ENCODE data around the gene MALL. TPM values are rescaled to one million over a fixed set of nuclear protein-coding genes. Genes with fewer than 3 reads are reported as not detected.

The MALL gene
- total RNA-seq, 1 donor from 2014 or later, result 0.49 TPM

DNA sequence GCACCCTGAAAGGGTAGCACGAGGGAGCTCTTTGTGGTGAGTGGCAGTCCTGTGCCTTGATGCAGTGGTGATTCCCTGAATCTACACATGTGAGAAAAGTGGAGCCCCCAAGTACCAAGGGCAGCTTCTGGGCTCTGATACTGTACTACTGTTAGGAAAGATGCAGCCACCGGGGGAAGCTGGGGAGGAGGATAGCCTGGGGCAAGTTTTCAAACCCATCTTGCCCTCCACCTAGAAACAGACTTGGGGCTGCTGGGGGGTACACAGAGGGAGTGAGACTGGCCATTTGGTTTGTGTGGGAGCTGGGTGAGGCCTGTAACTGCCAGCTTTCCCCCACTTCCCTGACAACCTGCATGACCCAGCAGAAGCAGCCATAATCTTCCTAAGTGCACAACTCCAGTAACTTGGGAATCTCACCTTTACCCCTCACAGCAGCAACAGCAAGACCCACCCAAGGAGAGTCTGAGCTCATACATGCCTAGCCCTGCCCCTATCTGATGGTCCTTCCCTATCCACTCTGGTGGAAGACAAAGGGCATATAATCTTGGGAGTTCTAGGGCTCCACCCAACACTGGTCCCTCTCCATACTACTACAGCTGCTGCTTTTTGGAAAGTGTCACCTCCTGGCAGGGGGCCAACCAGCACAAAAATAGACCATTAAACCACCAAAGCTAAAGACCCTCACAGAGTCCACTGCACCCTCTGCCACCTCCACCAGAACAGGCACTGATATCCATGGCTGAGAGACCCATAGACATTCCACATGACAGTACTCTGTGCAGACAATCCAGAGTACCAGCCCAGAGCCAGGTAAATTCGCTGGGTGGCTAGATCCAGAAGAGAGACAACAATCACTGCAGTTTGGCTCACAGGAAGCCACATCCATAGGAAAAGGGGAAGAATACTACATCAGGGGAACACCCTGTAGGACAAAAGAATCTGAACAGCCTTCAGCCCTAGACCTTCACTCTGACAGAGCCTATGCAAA is 8.2 kb downstream of the MALL start:
- no peak for DNase-seq
- TF ChIP-seq, protein P1, sequence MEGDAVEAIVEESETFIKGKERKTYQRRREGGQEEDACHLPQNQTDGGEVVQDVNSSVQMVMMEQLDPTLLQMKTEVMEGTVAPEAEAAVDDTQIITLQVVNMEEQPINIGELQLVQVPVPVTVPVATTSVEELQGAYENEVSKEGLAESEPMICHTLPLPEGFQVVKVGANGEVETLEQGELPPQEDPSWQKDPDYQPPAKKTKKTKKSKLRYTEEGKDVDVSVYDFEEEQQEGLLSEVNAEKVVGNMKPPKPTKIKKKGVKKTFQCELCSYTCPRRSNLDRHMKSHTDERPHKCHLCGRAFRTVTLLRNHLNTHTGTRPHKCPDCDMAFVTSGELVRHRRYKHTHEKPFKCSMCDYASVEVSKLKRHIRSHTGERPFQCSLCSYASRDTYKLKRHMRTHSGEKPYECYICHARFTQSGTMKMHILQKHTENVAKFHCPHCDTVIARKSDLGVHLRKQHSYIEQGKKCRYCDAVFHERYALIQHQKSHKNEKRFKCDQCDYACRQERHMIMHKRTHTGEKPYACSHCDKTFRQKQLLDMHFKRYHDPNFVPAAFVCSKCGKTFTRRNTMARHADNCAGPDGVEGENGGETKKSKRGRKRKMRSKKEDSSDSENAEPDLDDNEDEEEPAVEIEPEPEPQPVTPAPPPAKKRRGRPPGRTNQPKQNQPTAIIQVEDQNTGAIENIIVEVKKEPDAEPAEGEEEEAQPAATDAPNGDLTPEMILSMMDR (IDR thresholded peaks at IDR 0.05; ENCODE audit: partially characterized antibody, unreplicated experiment), result no peak
- Mint-ChIP-seq H3K27me3 (ENCODE audit: unreplicated experiment) (peaks cover 4% of the 10 kb centered on the region), H3K9me3 (ENCODE audit: unreplicated experiment) (peaks cover 2% of the 10 kb centered on the region), H3K4me1 (ENCODE audit: low read depth, unreplicated experiment) (no peaks in the 10 kb centered on the region), H3K36me3 (ENCODE audit: unreplicated experiment) (no peaks in the 10 kb centered on the region), H3K4me3 (ENCODE audit: unreplicated experiment) (no peak overlapping the region), H3K27ac (ENCODE audit: unreplicated experiment) (no peak overlapping the region)

DNA sequence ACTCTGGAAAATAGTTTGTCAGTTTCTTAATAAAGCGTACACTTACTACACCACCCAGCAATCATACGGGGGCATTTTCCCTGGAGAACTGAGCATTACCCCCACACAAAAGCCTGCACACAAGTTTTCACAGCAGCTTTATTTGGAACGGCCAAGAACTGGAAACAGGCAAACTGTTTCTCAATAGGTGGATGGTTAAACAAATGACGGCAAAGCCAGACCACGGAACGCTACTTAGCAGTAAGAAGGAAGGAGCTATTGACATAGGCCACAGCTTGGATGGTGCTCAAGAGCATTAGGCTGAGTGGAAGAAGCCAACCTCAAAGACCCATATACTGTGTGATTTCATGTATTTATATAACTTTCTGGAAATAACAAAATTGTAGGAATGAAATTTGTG is 9.0 kb downstream of the MALL start:
- Mint-ChIP-seq H3K4me1 (ENCODE audit: low read depth, unreplicated experiment) (no peaks in the 10 kb centered on the region), H3K4me3 (ENCODE audit: unreplicated experiment) (no peak overlapping the region), H3K27me3 (ENCODE audit: unreplicated experiment) (peaks cover 4% of the 10 kb centered on the region), H3K27ac (ENCODE audit: unreplicated experiment) (no peak overlapping the region), H3K9me3 (ENCODE audit: unreplicated experiment) (peaks cover 2% of the 10 kb centered on the region), H3K36me3 (ENCODE audit: unreplicated experiment) (no peaks in the 10 kb centered on the region)
- TF ChIP-seq, protein P1 (IDR thresholded peaks at IDR 0.05; ENCODE audit: partially characterized antibody, unreplicated experiment), result no peak
- no peak for DNase-seq

DNA sequence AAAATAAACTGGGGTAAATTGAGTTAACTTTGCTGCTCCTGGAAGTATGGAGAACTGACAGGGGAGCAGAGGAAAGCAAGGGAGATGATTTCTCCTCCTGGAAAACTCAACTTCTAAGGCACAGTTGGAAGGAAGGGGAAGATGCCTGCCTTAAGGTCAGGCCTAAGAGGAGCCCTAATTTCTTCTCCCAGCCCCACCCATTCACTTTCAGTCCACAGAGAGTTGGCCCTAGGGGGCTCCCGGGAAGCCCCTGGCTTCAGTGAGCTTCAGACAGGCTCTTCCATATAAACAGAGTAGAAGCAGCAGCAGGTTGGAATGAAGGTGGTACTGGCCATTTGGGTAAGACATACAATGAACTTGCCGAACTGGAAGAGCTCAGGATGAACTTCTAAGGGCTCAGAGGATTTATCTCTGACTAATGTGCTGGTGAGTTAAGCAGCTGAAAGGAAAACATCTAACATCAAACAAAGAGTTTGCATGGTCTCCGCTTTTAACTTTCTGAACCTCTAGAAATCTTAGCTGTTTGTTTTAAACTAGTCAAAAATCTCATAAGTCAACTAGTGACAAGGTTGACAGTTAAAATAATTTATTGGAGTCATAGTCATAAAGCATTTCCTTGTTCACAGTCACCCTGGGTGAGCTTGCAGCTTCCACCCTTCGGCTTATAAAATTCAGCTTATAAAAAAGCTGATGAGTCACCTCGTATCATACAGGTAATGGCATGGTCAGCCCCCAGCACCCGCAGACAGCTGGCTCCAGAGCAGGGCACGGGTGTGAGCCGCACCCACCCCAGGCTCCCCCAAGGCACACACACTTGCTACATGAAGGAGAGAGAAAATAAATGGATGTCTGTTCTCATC is 9.8 kb downstream of the MALL start:
- TF ChIP-seq, protein P1 (IDR thresholded peaks at IDR 0.05; ENCODE audit: partially characterized antibody, unreplicated experiment), result no peak
- no peaks in the 10 kb centered on the region for H3K4me1 Mint-ChIP-seq (ENCODE audit: low read depth, unreplicated experiment)
- H3K36me3 Mint-ChIP-seq (ENCODE audit: unreplicated experiment), result no peaks in the 10 kb centered on the region
- no peak for DNase-seq
- peaks cover 4% of the 10 kb centered on the region for H3K27me3 Mint-ChIP-seq (ENCODE audit: unreplicated experiment)
- H3K9me3 Mint-ChIP-seq (ENCODE audit: unreplicated experiment), result peaks cover 2% of the 10 kb centered on the region
- no peak overlapping the region for H3K27ac Mint-ChIP-seq (ENCODE audit: unreplicated experiment)
- H3K4me3 Mint-ChIP-seq (ENCODE audit: unreplicated experiment), result no peak overlapping the region

DNA sequence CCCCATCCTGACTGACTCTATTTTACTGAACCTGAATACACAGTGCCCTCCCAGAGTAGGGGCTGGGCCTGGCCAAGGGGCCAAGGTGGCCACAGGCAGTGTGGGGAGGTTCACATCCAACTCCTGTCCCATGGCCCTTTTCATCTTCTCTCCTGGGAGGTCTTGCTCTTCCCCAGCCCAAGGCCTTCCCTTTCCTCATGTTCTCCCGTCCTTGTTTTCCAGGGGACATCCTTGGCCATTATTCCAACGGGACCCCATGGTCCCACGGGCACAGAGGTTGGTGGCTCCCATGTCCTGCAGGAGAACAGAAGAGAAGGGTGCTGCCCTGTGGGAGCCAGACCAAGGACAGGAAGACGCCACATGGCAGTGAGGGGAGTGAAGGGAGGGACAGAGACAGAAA is 10.4 kb downstream of the MALL start:
- peaks cover 4% of the 10 kb centered on the region for H3K27me3 Mint-ChIP-seq (ENCODE audit: unreplicated experiment)
- no peaks in the 10 kb centered on the region for H3K4me1 Mint-ChIP-seq (ENCODE audit: low read depth, unreplicated experiment)
- no peak overlapping the region for H3K4me3 Mint-ChIP-seq (ENCODE audit: unreplicated experiment)
- DNase-seq, result no peak
- H3K27ac Mint-ChIP-seq (ENCODE audit: unreplicated experiment), result no peak overlapping the region
- TF ChIP-seq, protein P1 (IDR thresholded peaks at IDR 0.05; ENCODE audit: partially characterized antibody, unreplicated experiment), result no peak
- peaks cover 2% of the 10 kb centered on the region for H3K9me3 Mint-ChIP-seq (ENCODE audit: unreplicated experiment)
- no peaks in the 10 kb centered on the region for H3K36me3 Mint-ChIP-seq (ENCODE audit: unreplicated experiment)
